RKO (cell line): Measurements from ENCODE around the gene RARA.
"Not testable (repeated sequence)": the region's sequence is repeated elsewhere in the genome, so short reads cannot be mapped to it uniquely, and the experiment has no call there.

Source experiments
- DNase-seq: peaks from one replicate; pipeline ENCODE4 v3.0.0-alpha.2; 2016; ENCODE audit warnings: low spot score

Gene RARA

DNA sequence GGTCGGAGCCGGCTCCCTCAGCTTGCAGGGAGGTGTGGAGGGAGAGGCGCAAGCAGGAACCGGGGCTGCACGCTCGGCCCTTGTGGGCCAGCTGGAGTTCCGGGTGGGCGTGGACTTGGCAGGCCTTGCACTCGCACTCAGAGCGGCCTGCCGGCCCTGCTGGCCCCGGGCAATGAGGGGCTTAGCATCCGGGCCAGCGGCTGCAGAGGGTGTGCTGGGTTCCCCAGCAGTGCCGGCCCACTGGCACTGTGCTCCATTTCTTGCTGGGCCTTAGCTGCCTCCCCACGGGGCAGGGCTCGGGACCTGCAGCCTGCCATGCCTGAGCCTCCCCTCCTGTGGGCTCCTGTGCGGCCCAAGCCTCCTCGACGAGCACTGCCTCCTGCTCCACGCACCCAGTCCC, 66.8 kb downstream of the RARA start:
- DNase-seq: not testable (repeated sequence)

GRCh38 chr17:40376541-40376940, 67.6 kb downstream of the RARA start:
- DNase-seq: not testable (repeated sequence)

GRCh38 chr17:40377832-40378231, 68.9 kb downstream of the RARA start:
- DNase-seq: no peak

DNA sequence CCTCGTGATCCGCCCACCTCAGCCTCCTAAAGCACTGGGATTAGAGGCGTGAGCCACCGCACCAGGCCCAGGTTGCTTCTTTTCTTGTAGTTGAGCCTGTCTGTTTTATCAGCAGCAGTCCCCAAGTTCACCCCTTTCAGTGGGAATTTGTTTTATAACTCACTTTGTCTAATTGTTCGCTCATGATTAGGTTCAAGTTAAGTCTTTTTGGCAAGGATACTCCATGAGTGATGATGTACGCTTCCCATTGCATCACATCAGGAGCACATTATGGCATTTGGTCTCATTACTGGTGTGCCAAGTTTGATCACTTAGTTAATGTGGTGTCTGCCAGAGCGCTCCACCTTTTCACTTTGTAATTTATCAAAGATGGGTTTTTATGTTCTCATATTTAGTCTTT, 70.0 kb downstream of the RARA start:
- no peak for DNase-seq

DNA sequence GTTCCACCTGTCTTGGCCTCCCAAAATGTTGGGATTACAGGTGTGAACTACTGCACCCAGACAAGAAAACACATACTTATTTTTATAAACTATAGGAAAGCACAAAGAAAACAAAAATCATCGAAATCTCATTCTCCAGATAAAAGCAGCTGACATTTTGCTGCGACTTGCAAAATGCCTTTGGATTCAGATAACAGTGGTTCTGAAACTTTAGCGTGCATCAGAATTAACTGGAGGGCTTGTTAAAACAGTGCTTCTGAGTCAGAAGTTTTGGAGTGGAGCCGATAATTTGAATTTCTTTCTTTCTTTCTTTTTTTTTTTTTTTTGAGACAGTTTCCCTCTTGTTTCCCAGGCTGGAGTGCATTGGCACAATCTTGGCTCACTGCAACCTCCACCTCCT, 73.3 kb downstream of the RARA start:
- no peak for DNase-seq

DNA sequence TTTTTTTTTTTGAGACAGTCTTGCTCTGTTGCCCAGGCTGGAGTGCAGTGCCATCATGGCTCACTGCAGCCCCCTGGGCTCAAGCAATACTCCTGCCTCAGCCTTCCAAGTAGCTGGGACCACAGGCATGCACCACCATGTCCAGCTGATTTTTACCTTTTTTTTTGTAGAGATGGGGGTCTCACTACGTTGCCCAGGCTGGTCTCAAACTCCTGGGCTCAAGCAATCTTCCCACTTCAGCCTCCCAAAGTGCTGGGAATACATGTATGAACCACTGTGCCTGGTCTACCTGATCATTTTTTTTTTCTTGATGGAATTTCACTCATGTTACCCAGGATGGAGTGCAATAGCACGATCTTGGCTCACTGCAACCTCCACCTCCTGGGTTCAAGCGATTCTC, 77.6 kb downstream of the RARA start:
- DNase-seq: not testable (repeated sequence)

GRCh38 chr17:40399185-40399584, 90.2 kb downstream of the RARA start:
- peak; percentile 55 for DNase-seq

GRCh38 chr17:40402668-40403067, 93.7 kb downstream of the RARA start:
- no peak for DNase-seq

- no peak for DNase-seq
These were observed 95.0 kb downstream of the RARA start for GRCh38 chr17:40404003-40404402.
